HTR-8/SVneo (cell line): ENCODE data around the gene RSPO1.

Experiments used
- DNase-seq: peaks from one replicate; pipeline ENCODE4 v3.0.0; 2011; ENCODE audit warnings: low spot score, mixed read lengths; ENCODE audit not compliant: insufficient read length
- FAIRE-seq: peaks from 2 replicates; lab custom pipeline; 2011; peaks lifted over from hg19 to GRCh38; lab: Jason Lieb, UNC

The RSPO1 gene

GRCh38 chr1:37657620-37658412 is 23.1 kb upstream of the RSPO1 start:
- no peak for DNase-seq
- FAIRE-seq, result no peak

GRCh38 chr1:37656881-37657280 is 22.2 kb upstream of the RSPO1 start:
- DNase-seq, result no peak
- no peak for FAIRE-seq

DNA sequence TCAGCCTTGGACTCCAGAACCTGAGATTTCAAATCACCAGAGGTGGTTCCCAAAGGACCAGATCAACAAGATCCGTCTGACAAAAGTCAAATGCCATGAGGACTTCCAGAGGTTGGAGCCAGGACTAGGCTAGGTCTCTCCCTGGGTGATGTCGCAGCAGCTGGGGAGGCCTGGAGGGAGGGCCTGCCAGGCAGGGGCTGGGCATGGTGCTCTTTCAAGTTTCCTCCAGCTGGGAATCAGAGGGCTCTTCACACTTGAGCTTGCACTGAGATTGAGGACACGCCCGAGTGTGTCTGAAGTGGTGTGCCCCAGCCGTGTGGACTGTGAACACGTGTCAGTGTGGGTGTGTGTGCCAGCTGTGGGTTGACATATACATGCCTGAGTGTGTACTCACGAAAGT is 21.3 kb upstream of the RSPO1 start:
- FAIRE-seq, result no peak

GRCh38 chr1:37655274-37655673 is 20.6 kb upstream of the RSPO1 start:
- no peak for FAIRE-seq
- DNase-seq, result no peak

More for the DNA sequence above, 21.3 kb upstream of the RSPO1 start:
- no peak for DNase-seq

DNA sequence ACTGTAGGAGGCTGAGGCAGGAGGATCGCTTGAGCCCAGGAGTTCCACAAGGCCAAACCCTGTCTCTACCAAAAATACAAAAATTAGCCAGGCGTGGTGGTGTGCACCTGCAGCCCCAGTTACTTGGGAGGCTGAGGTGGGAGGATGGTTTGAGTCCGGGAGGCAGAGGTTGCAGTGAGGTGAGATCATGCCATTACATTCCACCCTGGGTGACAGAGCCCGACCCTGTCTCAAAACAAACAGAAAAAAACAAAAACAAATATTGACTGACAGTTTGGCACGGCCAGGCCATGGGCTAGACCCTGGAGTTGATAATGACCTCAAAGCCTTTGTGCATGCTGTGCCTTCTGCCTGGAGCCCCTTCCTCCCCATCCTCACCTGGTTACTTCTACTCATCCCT is 19.2 kb upstream of the RSPO1 start:
- no peak for FAIRE-seq

GRCh38 chr1:37652976-37653375 is 18.3 kb upstream of the RSPO1 start:
- FAIRE-seq, result no peak
- no peak for DNase-seq

More for the DNA sequence above, 19.2 kb upstream of the RSPO1 start:
- no peak for DNase-seq

- FAIRE-seq, result no peak
- no peak for DNase-seq
Measured at GRCh38 chr1:37651803-37652202, 17.1 kb upstream of the RSPO1 start.

GRCh38 chr1:37650721-37651120 is 16.0 kb upstream of the RSPO1 start:
- FAIRE-seq (no peak), DNase-seq (no peak)

DNA sequence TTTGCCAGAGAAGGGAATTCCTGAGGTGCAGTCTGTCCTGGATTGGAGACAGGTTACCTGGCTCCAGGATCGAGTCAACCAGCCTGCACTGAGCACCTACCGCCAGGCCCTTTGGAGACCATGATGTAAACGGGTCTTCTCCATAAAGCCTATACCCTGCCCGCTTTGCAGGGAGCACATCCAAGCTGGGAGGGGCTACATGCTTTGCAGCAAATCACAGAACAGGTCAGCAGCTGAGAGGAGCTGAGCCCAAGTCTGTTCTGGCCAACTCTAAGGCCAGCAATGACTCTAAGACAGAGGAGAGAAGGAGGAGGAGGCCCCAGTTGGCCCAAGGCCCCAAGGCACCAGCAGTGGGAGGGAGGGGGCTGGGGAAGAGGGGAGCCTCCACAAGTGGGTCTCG is 15.5 kb upstream of the RSPO1 start:
- DNase-seq, result no peak
- no peak for FAIRE-seq

GRCh38 chr1:37647281-37647680 is 12.6 kb upstream of the RSPO1 start:
- DNase-seq, result no peak
- FAIRE-seq, result no peak

- no peak for FAIRE-seq
- DNase-seq, result no peak
Measured at GRCh38 chr1:37641059-37641458, 6.4 kb upstream of the RSPO1 start.

DNA sequence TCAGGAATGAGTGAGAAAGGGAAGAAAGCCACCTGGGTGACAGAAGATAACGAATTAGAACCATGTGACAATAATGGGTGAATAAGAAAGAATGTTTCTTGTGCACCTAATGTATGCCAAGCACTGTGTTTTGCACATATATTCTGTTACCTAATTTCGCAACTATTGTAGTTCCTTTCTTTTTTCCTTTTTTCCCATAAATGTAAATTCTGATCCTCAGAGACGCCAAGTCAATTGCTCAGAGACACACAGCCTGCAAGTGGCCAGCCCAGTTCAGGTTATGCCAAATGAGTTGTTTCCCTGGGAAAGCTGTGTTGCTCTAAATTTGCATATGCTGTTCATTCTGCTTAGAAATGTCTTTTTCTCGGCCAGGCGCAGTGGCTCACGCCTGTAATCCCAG is 1.7 kb upstream of the RSPO1 start:
- FAIRE-seq (no peak), DNase-seq (no peak)

GRCh38 chr1:37634992-37635902 is 555 bp upstream of the RSPO1 start:
- FAIRE-seq (no peak), DNase-seq (no peak)

DNA sequence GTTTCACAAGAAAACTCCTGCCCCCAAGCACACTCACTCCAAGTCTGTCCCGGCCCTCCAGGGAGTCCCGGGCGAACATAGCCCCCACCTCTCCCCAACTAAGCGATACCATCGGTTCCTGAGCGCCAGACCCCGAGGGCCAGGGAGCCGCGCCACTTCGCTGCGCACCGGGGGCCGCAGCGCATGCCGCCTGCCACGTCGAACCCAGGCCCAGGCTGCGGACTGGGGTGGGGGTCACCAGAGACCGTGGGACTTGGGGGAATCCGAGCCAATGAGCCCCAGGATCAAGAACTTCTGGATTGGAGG is 801 bp downstream of the RSPO1 start:
- FAIRE-seq, result no peak
- no peak for DNase-seq

DNA sequence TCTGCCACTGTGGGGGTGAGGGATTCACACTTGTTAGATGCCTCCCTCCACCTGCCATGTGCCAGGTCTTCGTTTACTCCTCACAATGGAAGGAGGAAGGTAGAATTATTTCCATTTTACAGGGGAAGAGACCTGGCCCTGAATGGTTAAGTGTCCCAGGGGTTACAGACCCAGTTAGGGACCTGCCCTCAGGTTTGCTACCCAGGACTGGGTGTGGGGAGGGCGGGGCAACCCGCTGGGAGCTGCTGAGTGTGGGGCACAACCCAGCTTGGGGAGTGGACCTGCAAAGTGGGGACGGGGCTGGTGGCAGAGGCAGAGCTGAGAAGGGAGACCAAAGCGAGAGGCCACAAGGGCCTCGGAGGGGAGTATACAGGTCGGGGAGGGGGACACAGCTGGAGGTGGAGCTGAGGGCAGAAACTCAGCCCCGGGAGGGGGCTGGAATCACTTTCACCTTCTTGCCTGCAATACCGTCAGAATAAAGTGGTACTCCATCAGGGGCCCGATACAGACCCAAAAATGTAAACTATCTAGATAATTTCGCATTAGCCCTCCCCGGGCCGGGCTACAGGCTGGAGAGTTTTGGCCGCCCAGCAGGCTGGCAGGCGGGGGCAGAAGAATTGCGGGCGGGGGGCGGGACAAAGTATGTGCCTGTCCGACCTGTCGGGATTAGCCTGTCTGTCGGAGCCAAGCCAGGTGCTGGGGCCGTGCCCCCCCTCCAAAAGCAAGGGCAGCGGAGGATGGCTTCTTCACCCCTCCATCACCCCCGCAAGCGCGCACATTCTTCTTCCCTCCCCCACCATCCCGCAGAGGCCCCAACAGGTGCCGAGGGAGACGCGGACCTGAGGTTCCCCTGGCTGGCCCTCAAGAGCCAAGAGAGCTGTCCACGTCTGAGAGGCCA is 1.4 kb downstream of the RSPO1 start:
- FAIRE-seq, result no peak
- DNase-seq, result no peak

- no peak for DNase-seq
- FAIRE-seq, result no peak
Measured at GRCh38 chr1:37631036-37631435, 3.7 kb downstream of the RSPO1 start.

DNA sequence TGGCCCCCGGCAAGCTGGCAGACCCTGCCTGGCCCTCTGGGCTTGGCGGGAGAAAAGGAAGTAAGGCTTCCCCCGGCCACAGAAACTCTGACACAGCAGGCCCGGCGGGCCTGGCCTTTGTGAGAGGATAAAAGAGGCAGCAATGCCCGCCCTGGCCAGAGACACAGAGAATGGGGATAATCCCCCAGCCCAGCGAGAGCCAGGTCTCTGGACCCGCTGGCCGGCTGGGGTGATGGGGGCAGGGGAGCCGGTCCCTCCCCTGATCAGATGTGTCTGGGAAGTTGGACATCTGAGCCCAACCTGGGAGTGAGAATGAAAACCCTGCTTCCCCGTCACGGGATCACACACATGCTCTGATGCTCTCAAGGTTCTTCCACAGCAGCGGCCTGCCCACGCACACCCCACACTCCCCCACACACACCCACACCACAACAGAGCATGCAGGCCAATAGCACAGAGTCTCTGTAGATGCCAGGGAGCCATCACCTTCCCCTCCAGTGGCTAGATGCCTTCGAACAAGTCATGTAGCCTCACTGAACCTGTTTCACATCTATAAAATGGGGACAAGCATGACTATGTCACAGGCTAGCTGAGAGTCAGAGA is 4.2 kb downstream of the RSPO1 start:
- DNase-seq (no peak), FAIRE-seq (no peak)

DNA sequence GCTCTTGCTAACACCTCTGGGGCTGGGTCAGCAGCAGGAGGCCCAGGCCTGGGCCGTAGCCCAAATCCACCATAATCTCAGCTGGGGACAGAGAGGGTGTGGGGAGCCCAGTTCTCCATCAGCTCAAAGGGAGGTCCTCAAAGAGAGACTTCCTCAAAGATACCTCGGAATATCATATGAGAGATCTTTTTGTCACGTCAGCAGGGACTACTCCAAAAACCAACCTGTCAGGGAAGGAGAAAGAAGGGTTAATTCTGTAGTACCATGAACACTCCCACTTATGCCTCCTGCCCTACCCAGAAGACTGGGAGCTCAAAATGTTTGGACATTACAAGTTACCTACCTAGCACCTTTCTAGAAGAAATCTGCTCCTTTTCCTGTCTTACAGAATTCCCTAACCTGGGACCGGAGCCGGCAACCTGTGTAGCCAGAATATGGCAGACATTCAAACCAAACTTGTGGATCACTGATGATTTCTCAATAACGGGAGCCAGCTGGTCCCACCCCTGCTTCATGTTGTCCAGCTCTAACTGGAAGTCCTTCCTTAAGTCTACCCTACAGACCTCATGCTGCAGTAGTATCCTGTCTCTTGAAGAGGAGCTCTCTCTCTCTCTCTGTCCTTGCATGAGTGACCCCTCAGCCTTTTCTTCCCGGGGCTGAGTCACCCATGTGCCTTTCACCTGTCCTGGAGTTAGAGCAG is 4.8 kb downstream of the RSPO1 start:
- FAIRE-seq, result no peak
- DNase-seq, result no peak

DNA sequence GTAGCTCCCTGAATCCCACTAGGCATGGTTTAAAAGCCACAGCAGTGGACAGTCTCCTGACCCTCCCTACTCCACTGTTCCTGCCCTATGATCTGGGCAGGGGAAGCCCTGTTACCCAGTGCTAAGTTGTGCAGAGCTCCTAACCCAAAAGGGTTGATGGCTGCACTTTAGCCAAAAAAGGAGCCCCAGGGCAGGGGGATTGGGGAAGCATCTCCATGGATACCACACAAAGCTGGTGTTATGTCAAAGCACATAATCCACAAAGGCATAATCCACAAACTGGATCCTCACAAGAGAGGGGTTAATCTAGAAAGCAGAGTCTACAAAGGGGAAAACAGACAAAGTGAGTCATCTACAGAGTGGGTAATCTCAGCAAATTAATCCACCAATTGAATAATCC is 5.7 kb downstream of the RSPO1 start:
- DNase-seq (no peak), FAIRE-seq (no peak)
